K562 (cell line): Measurements from ENCODE around the gene B3GNT7. TPM values are rescaled to one million over a fixed set of nuclear protein-coding genes. Genes with fewer than 3 reads are reported as not detected.

Source experiments
- ATAC-seq: fragments of 200-7000 bp; cut with Tn5 transposase; 3 replicates; pipeline ENCODE4 v1.9.1; 2020; ENCODE audit warnings: moderate library complexity
- BruUV-seq: library from RNA; stranded (reverse); fragments of 400-500 nt; replicated peaks from 2 replicates; lab custom pipeline; 2021; lab: Mats Ljungman, UMichigan
- CTCF ChIA-PET: fragments of 300-600 bp; formaldehyde crosslinking; extraction: SDS; loops from one replicate; lab custom pipeline; 2021; ENCODE audit warnings: low intra/inter-chr PET ratio; lab: Yijun Ruan, JAX
- POLR2A ChIA-PET: fragments of 300-600, 350-650 bp; sonication (Branson Sonifier 250); formaldehyde crosslinking; extraction: SDS; loops from one replicate; lab custom pipeline; 2021; ENCODE audit warnings: antibody characterized with exemption, inconsistent platforms; lab: Yijun Ruan, JAX
- DNase-seq, 4 experiments: peaks; one replicate each; pipeline versions ENCODE4 v3.0.0 to v3.0.0-alpha.2; 2011 to 2018; ENCODE audit warnings: low spot score in 3 of 4, mixed read lengths in 3 of 4; ENCODE audit errors: extremely low read depth in 1 of 4
- FAIRE-seq: peaks from 2 replicates; lab custom pipeline; 2011; peaks lifted over from hg19 to GRCh38; lab: Jason Lieb, UNC
- H2AFZ ChIP-seq: 2 replicates; pipeline ENCODE4 v1.6.0; 2011; ENCODE audit warnings: low read depth, low read length, control low read depth, inconsistent platforms
- H3K27ac ChIP-seq: fragments of 200-600 bp; 3 replicates; pipeline ENCODE4 v1.8.0; 2011; ENCODE audit warnings: low read depth, mild to moderate bottlenecking, control low read depth, inconsistent platforms, low read length, moderate library complexity, mixed read lengths; ENCODE audit errors: extremely low read depth
- H3K27me3 ChIP-seq, 2 experiments: fragments of 300-600 bp in 1 of 2; 2 replicates in 1 of 2; 3 replicates in 1 of 2; pipeline versions ENCODE4 v1.6.0 to v1.8.0; 2011; ENCODE audit warnings: inconsistent platforms in 2 of 2, low read length in 2 of 2, mild to moderate bottlenecking in 1 of 2, mixed read lengths in 1 of 2, moderate library complexity in 1 of 2; ENCODE audit not compliant: control insufficient read depth in 2 of 2, insufficient read depth in 2 of 2
- H3K36me3 ChIP-seq: fragments of 300-600 bp; 3 replicates; pipeline ENCODE4 v1.8.0; 2011; ENCODE audit warnings: mild to moderate bottlenecking, low read length, inconsistent platforms; ENCODE audit not compliant: control insufficient read depth, insufficient read depth
- H3K4me1 ChIP-seq, 2 experiments: fragments of 200-600 bp in 1 of 2; replicated peaks in 1 of 2; 2 replicates in 1 of 2; 3 replicates in 1 of 2; pipeline versions ENCODE4 v1.5.1 to v1.8.0; 2011; ENCODE audit warnings: inconsistent platforms in 2 of 2, low read length in 2 of 2, mild to moderate bottlenecking in 1 of 2, mixed read lengths in 1 of 2, moderate library complexity in 1 of 2; ENCODE audit not compliant: control insufficient read depth in 2 of 2, insufficient read depth in 2 of 2
- H3K4me2 ChIP-seq: 2 replicates; pipeline ENCODE4 v1.6.1; 2011; ENCODE audit warnings: low read length, control low read depth, inconsistent platforms, mixed read lengths; ENCODE audit not compliant: insufficient read depth
- H3K4me3 ChIP-seq: fragments of 200-600 bp; sonication (generic), shearing (Covaris generic); 2 replicates; pipeline ENCODE4 v1.5.1; 2016; ENCODE audit warnings: control low read depth, inconsistent platforms
- H3K79me2 ChIP-seq: fragments of 200-600 bp; 3 replicates; pipeline ENCODE4 v1.8.0; 2011; ENCODE audit warnings: low read length, inconsistent platforms; ENCODE audit not compliant: control insufficient read depth, insufficient read depth
- H3K9ac ChIP-seq, 2 experiments: 2 replicates each; pipeline versions ENCODE4 v1.6.0 to v1.6.1; 2011; ENCODE audit warnings: low read depth in 2 of 2, low read length in 2 of 2, control low read depth in 1 of 2, inconsistent platforms in 1 of 2, mild to moderate bottlenecking in 1 of 2, mixed read lengths in 1 of 2; ENCODE audit not compliant: insufficient read depth in 1 of 2
- H3K9me1 ChIP-seq: one replicate; pipeline ENCODE4 v1.6.0; 2011; ENCODE audit warnings: inconsistent platforms, mild to moderate bottlenecking, low read length, moderate library complexity; ENCODE audit not compliant: control insufficient read depth, insufficient read depth
- H3K9me3 ChIP-seq: replicated peaks from 2 replicates; pipeline ENCODE4 v1.5.1; 2011; ENCODE audit warnings: low read depth, low read length, inconsistent platforms; ENCODE audit not compliant: control insufficient read depth, insufficient read depth
- H4K20me1 ChIP-seq: replicated peaks from 2 replicates; pipeline ENCODE4 v1.6.1; 2011; ENCODE audit warnings: low read length, inconsistent platforms, mixed read lengths; ENCODE audit not compliant: control insufficient read depth, insufficient read depth
- ATF4 ChIP-seq: fragments of 450-650 bp; formaldehyde crosslinking; IDR thresholded peaks from 2 replicates; pipeline ENCODE4 v1.4.0; 2022; ENCODE audit warnings: mild to moderate bottlenecking, moderate library complexity
- BCOR ChIP-seq: fragments of 450-650 bp; IDR thresholded peaks from 2 replicates; pipeline ENCODE4 v1.6.1; 2016
- DPF2 ChIP-seq: fragments of 450-650 bp; IDR thresholded peaks from 2 replicates; pipeline ENCODE4 v1.6.1; 2016
- E2F6 ChIP-seq, 2 experiments: IDR thresholded peaks; 2 replicates each; pipeline ENCODE4 v1.6.1; 2011; ENCODE audit warnings: borderline replicate concordance in 1 of 2, control low read depth in 1 of 2, low read depth in 1 of 2, low read length in 1 of 2, mild to moderate bottlenecking in 1 of 2, mixed read lengths in 1 of 2, moderate library complexity in 1 of 2; ENCODE audit not compliant: insufficient read depth in 1 of 2, insufficient read length in 1 of 2, poor library complexity in 1 of 2, severe bottlenecking in 1 of 2; ENCODE audit errors: extremely low read depth in 1 of 2
- EGR1 ChIP-seq: fragments of 450-650 bp; conservative IDR thresholded peaks from 2 replicates; pipeline ENCODE4 v1.6.1; 2017; ENCODE audit warnings: mild to moderate bottlenecking
- HBP1 ChIP-seq: fragments of 450-650 bp; formaldehyde crosslinking; IDR thresholded peaks from 2 replicates; pipeline ENCODE4 v1.4.0; 2022; ENCODE audit warnings: missing genetic modification characterization
- HOMEZ ChIP-seq: fragments of 250-450 bp; sonication (Bioruptor Pico); IDR thresholded peaks from 2 replicates; pipeline ENCODE4 v1.4.0; 2020; ENCODE audit warnings: mild to moderate bottlenecking, moderate library complexity
- MBD2 ChIP-seq: sonication (generic); IDR thresholded peaks from 2 replicates; pipeline ENCODE4 v1.6.1; 2016; ENCODE audit warnings: low read depth, borderline replicate concordance
- MLX ChIP-seq, 2 experiments: fragments of 450-650 bp in 1 of 2; sonication (generic) in 1 of 2; formaldehyde crosslinking; conservative IDR thresholded peaks; 2 replicates each; pipeline versions ENCODE4 v1.4.0 to v1.8.1; 2020 to 2022; ENCODE audit warnings: mild to moderate bottlenecking in 1 of 2, missing genetic modification reagents in 1 of 2
- NCOA2 ChIP-seq, 2 experiments: fragments of 450-650 bp; IDR thresholded peaks; 2 replicates each; pipeline ENCODE4 v1.6.1; 2018; ENCODE audit warnings: mild to moderate bottlenecking in 2 of 2, moderate library complexity in 1 of 2; ENCODE audit not compliant: partially characterized antibody in 2 of 2
- NFE2 ChIP-seq: IDR thresholded peaks from 2 replicates; pipeline ENCODE4 v1.6.1; 2014; ENCODE audit warnings: antibody characterized with exemption, low read depth
- SLC30A9 ChIP-seq: fragments of 250-450 bp; sonication (Bioruptor Pico); IDR thresholded peaks from 2 replicates; pipeline ENCODE4 v1.8.0; 2022; ENCODE audit warnings: mild to moderate bottlenecking, moderate library complexity
- SNRNP70 ChIP-seq: fragments of 200-400 bp; formaldehyde crosslinking; optimal IDR thresholded peaks from 2 replicates; pipeline ENCODE3; 2017; ENCODE audit warnings: low read depth, low read length
- ZNF217 ChIP-seq: sonication (generic); formaldehyde crosslinking; IDR thresholded peaks from 2 replicates; pipeline ENCODE4 v1.8.0; 2022; ENCODE audit warnings: mild to moderate bottlenecking, missing genetic modification reagents
- ZNF24 ChIP-seq: fragments of 450-650 bp; IDR thresholded peaks from 2 replicates; pipeline ENCODE4 v1.6.1; 2016
- ZNF695 ChIP-seq: fragments of 450-650 bp; formaldehyde crosslinking; IDR thresholded peaks from 2 replicates; pipeline ENCODE4 v1.4.0; 2020; ENCODE audit warnings: mild to moderate bottlenecking, moderate library complexity
- ZNF780A ChIP-seq: fragments of 250-450 bp; sonication (Bioruptor Pico); IDR thresholded peaks from 2 replicates; pipeline ENCODE4 v1.5.0; 2021; ENCODE audit warnings: mild to moderate bottlenecking
- ZNF785 ChIP-seq: fragments of 250-450 bp; sonication (Bioruptor Pico); IDR thresholded peaks from 2 replicates; pipeline ENCODE4 v1.4.0; 2020; ENCODE audit warnings: mild to moderate bottlenecking
- WGBS: fragments of 100-300 bp; shearing (Covaris generic); methylation state at CpG from one replicate; pipeline ENCODE4 v1.1.6; 2016; ENCODE audit warnings: low coverage, mixed read lengths; ENCODE audit not compliant: insufficient coverage; ENCODE audit errors: missing lambda C conversion rate; 5-methylcytosine and 5-hydroxymethylcytosine counted together
- in situ Hi-C: fragments of 300-500 bp; cut with MboI; formaldehyde crosslinking; loops from 4 replicates; pipeline ENCODE4 v1.15.0; 2018; ENCODE audit warnings: inconsistent platforms, mixed read lengths
- intact Hi-C: fragments of 100-400 bp; cut with micrococcal nuclease; formaldehyde crosslinking; loops from 2 replicates; pipeline ENCODE4 v1.14.2; 2022
- polyA plus RNA-seq, 8 experiments: library from polyadenylated mRNA; depleted of rRNA in 4 of 8; stranded (reverse) in 5 of 8; unstranded in 3 of 8; fragments of >200 nt; fragmentation: Nextera tagmentation in 2 of 8; fragmentation: Illumina TruSeq in 1 of 8; extraction: Ambion mirVana in 2 of 8; extraction: Trizol in 1 of 8; gene quantifications; 2 replicates each; pipeline versions ENCODE4 v1.2.1 to v1.2.3, GENCODE V29; 2011 to 2014; ENCODE audit warnings: inconsistent platforms in 1 of 8, missing spikeins in 1 of 8
- total RNA-seq, 7 experiments: library from RNA; depleted of rRNA in 6 of 7; stranded (reverse); fragments of >200 nt in 6 of 7; fragmentation: Illumina TruSeq in 2 of 7; extraction: Trizol in 2 of 7; gene quantifications; 2 replicates each; pipeline versions ENCODE4 v1.2.1 to v1.2.3, GENCODE V29; 2011 to 2021; ENCODE audit warnings: low replicate concordance in 1 of 7

Gene B3GNT7
- total and polyA plus RNA-seq, 9 of the 15 experiments (the other 6 are each of a cell fraction or from before 2014, with no cell fraction given), result 0.20 TPM; not detected in 8

- in situ Hi-C loops, result no loop called here
- Histone ChIP-seq H3K4me3 (no peak overlapping the region), H3K9me1 (no peaks in the 10 kb centered on the region), H3K79me2 (no peaks in the 10 kb centered on the region), H3K4me2 (no peak overlapping the region), H2AFZ (no peak overlapping the region), H3K36me3 (no peaks in the 10 kb centered on the region), H4K20me1 (no peaks in the 10 kb centered on the region), H3K9ac (no peak overlapping the region), H3K27ac (no peak overlapping the region), H3K4me1 (peaks cover 4 to 16% of the 10 kb centered on the region in 2 experiments; a peak in 4 of 5 replicates), H3K9me3 (no peaks in the 10 kb centered on the region), H3K27me3 (peaks cover 2 to 18% of the 10 kb centered on the region in 2 experiments; a peak in 2 of 5 replicates)
- DNase-seq (peak in 1 of 4 experiments; percentile 3), ATAC-seq (no peak), FAIRE-seq (no peak)
- intact Hi-C loops, result no loop called here
- WGBS, result 23% methylated on average over 12 of the region's 41 CpGs
- TF ChIP-seq ATF4 (CRISPR knock-in tag), result no peak
- TF ChIP-seq HOMEZ (CRISPR knock-in tag), result no peak
- TF ChIP-seq ZNF24, result no peak
- TF ChIP-seq HBP1 (CRISPR knock-in tag), result no peak
- no peak for TF ChIP-seq MLX (CRISPR knock-in tag; conservative IDR thresholded peaks at IDR 0.05)
- no peak for TF ChIP-seq MBD2
- TF ChIP-seq ZNF785 (CRISPR knock-in tag), result no peak
- TF ChIP-seq BCOR, result no peak
- TF ChIP-seq ZNF780A (CRISPR knock-in tag), result no peak
- TF ChIP-seq ZNF695 (CRISPR knock-in tag), result no peak
- TF ChIP-seq NCOA2 (IDR thresholded peaks at IDR 0.05; ENCODE audit: partially characterized antibody in 2 of 2), result no peak
- TF ChIP-seq E2F6 (IDR thresholded peaks at IDR 0.05; ENCODE audit: borderline replicate concordance in 1 of 2, extremely low read depth in 1 of 2, insufficient read depth in 1 of 2, insufficient read length in 1 of 2, low read depth in 1 of 2, low read length in 1 of 2, poor library complexity in 1 of 2, severe bottlenecking in 1 of 2), result no peak
- TF ChIP-seq EGR1, result no peak
- no peak for TF ChIP-seq ZNF217
- no peak for TF ChIP-seq DPF2
- TF ChIP-seq NFE2, result no peak
- TF ChIP-seq SLC30A9 (CRISPR knock-in tag), result no peak
- no peak for TF ChIP-seq SNRNP70
- POLR2A ChIA-PET, result no interaction called here
- BruUV-seq, result no TSS peak
- CTCF ChIA-PET, result no interaction called here
Measured at GRCh38 chr2:231396058-231396821, 730 bp downstream of the B3GNT7 start.
